ENCODE data around the gene ZNF683. TPM values are rescaled to one million over a fixed set of nuclear protein-coding genes. Genes with fewer than 3 reads are reported as not detected.
"Not testable (repeated sequence)": the region's sequence is repeated elsewhere in the genome, so short reads cannot be mapped to it uniquely, and the experiment has no call there.

ZNF683 gene
- total RNA-seq (under 1 TPM; 0.24 to 0.65 TPM), polyA plus RNA-seq (under 1 TPM in 1 of 2 donors, not detected in 1; 0.87 TPM)
- long read RNA-seq, donor 1, partial matches to known transcripts: 1 of 2 reads
- long read RNA-seq, donor 1, other reads (novel, unspliced or antisense): 1 of 2 reads
- long read RNA-seq, donor 2, partial matches to known transcripts: 0 of 1 reads
- long read RNA-seq, donor 2, other reads (novel, unspliced or antisense): 1 of 1 reads

DNA sequence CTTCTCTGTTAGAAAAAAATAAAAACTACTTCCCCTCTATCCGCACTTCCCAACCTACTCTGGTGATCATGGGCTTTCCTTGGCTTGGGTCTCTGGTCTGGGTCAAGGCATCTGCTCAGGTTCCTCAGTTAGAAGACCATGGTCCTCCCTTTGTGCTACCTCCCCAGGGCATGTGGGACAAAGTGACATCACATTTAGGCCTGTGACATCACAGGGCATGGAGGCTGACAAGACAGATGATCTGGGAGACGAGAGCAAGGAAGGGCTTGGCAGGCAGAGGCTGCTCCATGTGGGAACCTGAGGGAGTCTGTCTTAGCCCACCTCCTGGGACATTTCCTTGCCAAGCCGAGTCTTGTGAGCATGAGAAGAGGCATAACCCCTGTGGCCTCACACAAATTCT is at the start of gene ZNF683:
ZNF683 (minus strand) TSS at position 140 of the 400 bp plus-strand sequence. CDS start 4,179 bp downstream, outside the sequence.
- H3K4me3 ChIP-seq (ENCODE audit: low read length in 2 of 2); H3K27me3 ChIP-seq (ENCODE audit: control insufficient read depth in 1 of 2, insufficient read depth in 2 of 2, low read length in 1 of 2); DNase-seq; H3K36me3 ChIP-seq (ENCODE audit: control insufficient read depth in 1 of 2, insufficient read depth in 2 of 2, low read length in 1 of 2); H3K9me3 ChIP-seq (ENCODE audit: control insufficient read depth, low read length); H3K27ac ChIP-seq (ENCODE audit: low read depth in 1 of 2, low read length in 2 of 2); H3K4me1 ChIP-seq (ENCODE audit: control insufficient read depth in 1 of 2, insufficient read depth in 2 of 2, low read length in 2 of 2); intact Hi-C loops (cut with DNase I); ATAC-seq (ENCODE audit: low FRiP score): not testable (repeated sequence)
- WGBS, 2 donors: 59 to 65% methylated on average over 3 of the region's 3 CpGs

DNA sequence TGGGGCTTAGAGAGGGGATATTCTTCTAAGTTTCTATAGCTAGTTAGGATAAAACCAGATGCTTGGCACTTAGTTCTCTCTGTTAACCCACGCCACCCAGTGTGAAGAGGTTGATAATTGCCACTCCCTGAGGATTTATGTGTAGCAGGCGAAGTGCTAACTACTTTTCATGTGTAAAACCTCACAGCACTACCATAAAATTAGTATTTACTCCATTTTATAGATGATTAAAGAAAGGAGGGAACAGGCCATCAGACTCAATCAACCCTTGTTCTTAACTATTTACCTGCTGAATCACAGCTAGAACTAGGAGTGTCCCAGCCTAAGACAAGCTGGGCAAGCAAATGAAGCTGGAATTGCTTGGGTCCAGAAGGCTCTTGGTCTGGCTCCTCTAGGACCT is 46.9 kb upstream of the ZNF683 start:
- Histone ChIP-seq H3K36me3 (ENCODE audit: control insufficient read depth in 1 of 2, insufficient read depth in 2 of 2, low read length in 1 of 2) (no peaks in the 10 kb centered on the region), H3K27me3 (ENCODE audit: control insufficient read depth in 1 of 2, insufficient read depth in 2 of 2, low read length in 1 of 2) (no peaks in the 10 kb centered on the region), H3K9me3 (ENCODE audit: control insufficient read depth, low read length) (no peaks in the 10 kb centered on the region), H3K4me3 (ENCODE audit: low read length in 2 of 2) (no peak overlapping the region), H3K27ac (ENCODE audit: low read depth in 1 of 2, low read length in 2 of 2) (no peak overlapping the region), H3K4me1 (ENCODE audit: control insufficient read depth in 1 of 2, insufficient read depth in 2 of 2, low read length in 2 of 2) (no peaks in the 10 kb centered on the region)
- WGBS, 2 donors: 64 to 75% methylated on average over 2 of the region's 2 CpGs
- no peak for DNase-seq
- intact Hi-C loops (cut with DNase I): no loop called here
- ATAC-seq (ENCODE audit: low FRiP score): no peak

DNA sequence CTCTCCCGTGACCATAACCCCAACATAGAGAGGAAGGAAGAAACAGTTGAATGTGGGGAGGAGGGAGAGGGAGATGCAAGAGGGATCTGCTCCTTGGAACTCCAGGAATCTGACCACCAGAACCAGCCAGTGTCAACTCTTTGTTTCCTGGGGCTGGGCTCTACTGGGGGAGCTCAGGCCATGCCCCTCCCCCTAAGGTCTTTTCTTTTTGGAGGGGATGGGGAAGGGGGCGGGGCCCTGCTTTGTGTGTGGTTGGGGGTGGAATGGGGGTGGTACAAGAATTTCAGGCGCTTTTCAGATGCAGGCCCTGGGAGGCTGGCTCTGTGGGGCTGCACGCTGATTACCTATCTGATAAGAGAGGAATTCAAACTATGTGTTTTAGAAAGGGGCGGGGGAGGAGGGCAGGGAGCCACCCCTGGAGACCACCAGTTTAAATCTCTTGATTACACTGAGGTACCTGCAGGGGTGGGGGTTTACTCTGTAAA is 46.4 kb upstream of the ZNF683 start:
- ATAC-seq (ENCODE audit: low FRiP score) (no peak), DNase-seq (no peak)
- intact Hi-C loops (cut with DNase I): no loop called here
- H3K36me3 ChIP-seq (ENCODE audit: control insufficient read depth in 1 of 2, insufficient read depth in 2 of 2, low read length in 1 of 2): no peaks in the 10 kb centered on the region
- H3K4me3 ChIP-seq (ENCODE audit: low read length in 2 of 2): no peak overlapping the region
- H3K9me3 ChIP-seq (ENCODE audit: control insufficient read depth, low read length): no peaks in the 10 kb centered on the region
- H3K27me3 ChIP-seq (ENCODE audit: control insufficient read depth in 1 of 2, insufficient read depth in 2 of 2, low read length in 1 of 2): no peaks in the 10 kb centered on the region
- H3K4me1 ChIP-seq (ENCODE audit: control insufficient read depth in 1 of 2, insufficient read depth in 2 of 2, low read length in 2 of 2): no peaks in the 10 kb centered on the region
- 9 to 17% methylated on average over 5 of the region's 5 CpGs for WGBS, 2 donors
- no peak overlapping the region for H3K27ac ChIP-seq (ENCODE audit: low read depth in 1 of 2, low read length in 2 of 2)

DNA sequence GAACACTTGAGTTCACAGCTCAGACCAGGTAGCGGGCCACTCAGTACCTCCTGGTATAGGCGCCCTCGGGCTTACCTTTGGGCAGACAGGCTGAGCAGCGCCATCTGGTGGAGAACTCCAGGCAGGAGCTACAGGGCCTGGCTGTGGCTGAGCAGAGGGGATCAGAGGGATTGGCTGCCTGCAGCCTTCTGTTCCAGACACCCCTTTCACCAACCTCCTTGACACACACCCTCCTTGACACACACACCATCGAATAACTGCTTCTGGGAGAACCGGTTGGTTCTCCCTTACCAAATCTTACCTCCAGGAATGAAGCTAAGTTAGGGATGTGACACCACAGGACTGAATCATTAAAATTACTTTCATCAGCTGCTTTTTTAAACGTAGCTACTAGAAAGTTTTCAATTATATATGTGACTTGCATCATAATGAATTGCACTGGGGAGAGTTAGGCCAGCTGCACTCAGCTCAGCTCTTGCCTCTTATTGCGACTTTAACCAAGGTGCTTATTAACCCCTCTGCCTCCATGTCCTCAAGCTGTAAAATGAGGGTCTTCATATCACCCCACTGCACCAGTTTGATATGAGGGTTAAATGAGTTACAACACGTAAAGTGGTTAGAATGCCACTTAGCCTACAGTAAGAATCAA is 44.7 kb upstream of the ZNF683 start:
- intact Hi-C loops (cut with DNase I): no loop called here
- no peaks in the 10 kb centered on the region for H3K36me3 ChIP-seq (ENCODE audit: control insufficient read depth in 1 of 2, insufficient read depth in 2 of 2, low read length in 1 of 2)
- H3K4me1 ChIP-seq (ENCODE audit: control insufficient read depth in 1 of 2, insufficient read depth in 2 of 2, low read length in 2 of 2): no peaks in the 10 kb centered on the region
- no peak overlapping the region for H3K27ac ChIP-seq (ENCODE audit: low read depth in 1 of 2, low read length in 2 of 2)
- H3K4me3 ChIP-seq (ENCODE audit: low read length in 2 of 2): no peak overlapping the region
- 22 to 23% methylated on average over 9 of the region's 9 CpGs for WGBS, 2 donors
- ATAC-seq (ENCODE audit: low FRiP score): peak; percentile 80
- H3K27me3 ChIP-seq (ENCODE audit: control insufficient read depth in 1 of 2, insufficient read depth in 2 of 2, low read length in 1 of 2): no peaks in the 10 kb centered on the region
- H3K9me3 ChIP-seq (ENCODE audit: control insufficient read depth, low read length): no peaks in the 10 kb centered on the region
- DNase-seq: peak; percentile 79 to 90

DNA sequence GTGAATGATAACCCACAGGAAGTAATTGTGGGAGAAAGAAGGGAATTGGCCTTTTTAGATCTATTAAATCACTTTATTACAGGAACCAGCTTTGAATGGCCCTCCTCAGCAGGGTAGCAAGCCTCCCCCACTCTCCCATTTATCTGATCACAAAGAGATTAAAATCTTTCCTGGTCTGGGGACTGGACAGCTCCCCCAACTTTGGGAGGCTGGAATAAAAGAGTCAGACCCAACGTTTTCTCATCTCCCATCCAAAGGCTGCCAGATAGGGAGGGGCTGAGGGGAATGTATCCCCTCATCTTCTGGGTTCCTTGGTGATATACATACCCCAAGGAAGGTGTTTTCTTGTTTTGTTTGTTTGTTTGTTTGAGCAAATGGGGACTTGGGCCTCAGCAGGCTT is 40.5 kb upstream of the ZNF683 start:
- 0 to 10% methylated on average over 1 of the region's 1 CpG for WGBS, 2 donors
- no peaks in the 10 kb centered on the region for H3K36me3 ChIP-seq (ENCODE audit: control insufficient read depth in 1 of 2, insufficient read depth in 2 of 2, low read length in 1 of 2)
- no peak for DNase-seq
- no peak overlapping the region for H3K27ac ChIP-seq (ENCODE audit: low read depth in 1 of 2, low read length in 2 of 2)
- no peaks in the 10 kb centered on the region for H3K4me1 ChIP-seq (ENCODE audit: control insufficient read depth in 1 of 2, insufficient read depth in 2 of 2, low read length in 2 of 2)
- H3K4me3 ChIP-seq (ENCODE audit: low read length in 2 of 2): no peak overlapping the region
- ATAC-seq (ENCODE audit: low FRiP score): no peak
- no peaks in the 10 kb centered on the region for H3K9me3 ChIP-seq (ENCODE audit: control insufficient read depth, low read length)
- no peaks in the 10 kb centered on the region for H3K27me3 ChIP-seq (ENCODE audit: control insufficient read depth in 1 of 2, insufficient read depth in 2 of 2, low read length in 1 of 2)
- intact Hi-C loops (cut with DNase I): no loop called here

DNA sequence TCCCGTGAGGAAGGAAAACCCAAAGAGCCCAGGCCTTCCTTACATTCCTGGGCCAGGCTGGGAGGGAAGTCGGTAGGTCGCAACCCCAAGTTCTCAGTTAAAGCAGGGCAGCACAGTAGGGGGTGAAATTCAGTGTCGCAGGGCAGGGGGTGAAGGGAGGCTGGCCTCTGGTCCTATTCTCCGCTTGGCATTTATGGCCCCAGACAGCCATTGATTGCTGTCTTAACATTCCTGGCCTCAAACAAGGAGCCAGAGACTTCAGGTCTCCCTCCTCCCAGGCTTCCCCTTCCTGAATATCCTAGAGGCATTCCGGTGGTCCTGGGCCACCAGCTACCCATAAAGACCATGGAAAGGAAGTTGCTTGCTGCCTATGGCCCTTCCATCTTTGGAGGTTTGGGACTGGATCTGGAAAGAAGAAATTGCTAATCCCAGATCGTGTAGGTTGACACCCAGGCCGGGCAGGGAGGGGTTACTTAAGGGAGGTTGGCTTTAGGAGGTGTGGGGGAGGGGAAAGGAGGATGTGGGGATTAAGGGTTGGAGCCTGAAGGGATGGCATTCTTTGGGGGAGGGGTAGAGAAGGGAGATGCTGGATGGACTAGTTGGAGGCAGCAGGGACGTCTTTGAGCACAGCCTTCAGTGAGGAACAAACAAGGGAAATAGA is 39.8 kb upstream of the ZNF683 start:
- intact Hi-C loops (cut with DNase I): no loop called here
- no peak for DNase-seq
- no peaks in the 10 kb centered on the region for H3K27me3 ChIP-seq (ENCODE audit: control insufficient read depth in 1 of 2, insufficient read depth in 2 of 2, low read length in 1 of 2)

DNA sequence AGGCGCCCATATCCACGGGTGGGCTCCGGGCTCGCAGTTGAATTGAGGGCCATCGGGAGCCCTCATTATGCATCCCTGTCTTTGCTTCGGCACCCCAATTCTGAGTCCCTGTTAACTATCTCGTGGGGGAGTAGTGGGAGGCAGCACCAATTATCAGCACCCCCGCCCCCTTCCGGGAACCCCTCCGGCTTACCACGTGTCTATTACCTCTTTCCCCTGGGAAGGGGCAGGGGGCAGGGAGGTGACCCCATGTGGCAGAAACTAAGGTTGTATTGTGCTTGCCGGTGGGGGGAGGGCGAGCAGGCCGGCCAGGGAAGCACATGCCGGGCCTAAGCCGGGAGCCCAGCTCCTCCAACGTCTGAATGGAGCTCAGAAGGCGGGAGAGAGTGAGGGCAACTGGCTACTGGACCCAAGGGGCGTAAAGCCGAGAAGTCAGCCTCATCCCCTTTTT is 39.1 kb upstream of the ZNF683 start:
- Histone ChIP-seq H3K4me3 (ENCODE audit: low read length in 2 of 2) (no peak overlapping the region), H3K27ac (ENCODE audit: low read depth in 1 of 2, low read length in 2 of 2) (no peak overlapping the region), H3K36me3 (ENCODE audit: control insufficient read depth in 1 of 2, insufficient read depth in 2 of 2, low read length in 1 of 2) (no peaks in the 10 kb centered on the region), H3K27me3 (ENCODE audit: control insufficient read depth in 1 of 2, insufficient read depth in 2 of 2, low read length in 1 of 2) (no peaks in the 10 kb centered on the region), H3K4me1 (ENCODE audit: control insufficient read depth in 1 of 2, insufficient read depth in 2 of 2, low read length in 2 of 2) (no peaks in the 10 kb centered on the region), H3K9me3 (ENCODE audit: control insufficient read depth, low read length) (no peaks in the 10 kb centered on the region)
- 4 to 5% methylated on average over 20 of the region's 20 CpGs for WGBS, 2 donors
- intact Hi-C loops (cut with DNase I): no loop called here
- ATAC-seq (ENCODE audit: low FRiP score): no peak
- no peak for DNase-seq

More for the DNA sequence above, 39.8 kb upstream of the ZNF683 start:
- WGBS, 2 donors: 9 to 15% methylated on average over 9 of the region's 9 CpGs
- no peak for ATAC-seq (ENCODE audit: low FRiP score)
- H3K9me3 ChIP-seq (ENCODE audit: control insufficient read depth, low read length): no peaks in the 10 kb centered on the region
- no peaks in the 10 kb centered on the region for H3K4me1 ChIP-seq (ENCODE audit: control insufficient read depth in 1 of 2, insufficient read depth in 2 of 2, low read length in 2 of 2)
- no peak overlapping the region for H3K4me3 ChIP-seq (ENCODE audit: low read length in 2 of 2)
- H3K36me3 ChIP-seq (ENCODE audit: control insufficient read depth in 1 of 2, insufficient read depth in 2 of 2, low read length in 1 of 2): no peaks in the 10 kb centered on the region
- no peak overlapping the region for H3K27ac ChIP-seq (ENCODE audit: low read depth in 1 of 2, low read length in 2 of 2)

DNA sequence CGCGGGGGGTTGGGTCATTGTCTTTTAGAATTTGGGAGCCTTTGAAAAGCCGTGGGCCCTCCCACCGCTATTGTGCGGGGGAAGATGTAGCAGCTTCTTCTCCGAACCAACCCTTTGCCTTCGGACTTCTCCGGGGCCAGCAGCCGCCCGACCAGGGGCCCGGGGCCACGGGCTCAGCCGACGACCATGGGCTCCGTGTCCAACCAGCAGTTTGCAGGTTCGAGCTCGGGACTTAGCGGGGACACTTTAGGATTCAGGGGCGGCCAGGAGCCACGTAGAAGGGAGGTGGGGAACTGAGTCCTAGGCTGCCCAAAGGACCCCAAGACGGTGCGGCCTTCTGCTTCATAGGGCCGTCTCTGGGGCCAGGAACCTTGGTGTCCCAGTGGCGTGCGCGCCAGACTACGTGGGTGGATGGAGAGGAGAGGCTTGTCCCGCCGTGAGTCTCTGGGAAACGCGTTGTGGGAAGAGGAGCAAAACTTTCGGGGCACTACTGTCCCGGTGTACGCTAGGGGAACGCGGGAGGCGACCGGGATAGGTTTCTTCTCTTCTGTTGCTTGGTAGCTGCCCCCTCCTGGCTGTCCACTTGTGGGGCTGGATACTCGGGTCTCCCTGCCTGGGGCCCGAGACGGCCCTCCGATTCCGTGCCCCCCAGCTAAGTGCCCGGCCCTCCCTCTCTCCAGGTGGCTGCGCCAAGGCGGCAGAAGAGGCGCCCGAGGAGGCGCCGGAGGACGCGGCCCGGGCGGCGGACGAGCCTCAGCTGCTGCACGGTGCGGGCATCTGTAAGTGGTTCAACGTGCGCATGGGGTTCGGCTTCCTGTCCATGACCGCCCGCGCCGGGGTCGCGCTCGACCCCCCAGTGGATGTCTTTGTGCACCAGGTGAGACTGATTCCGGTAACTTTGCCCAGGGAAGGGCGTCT is 38.4 kb upstream of the ZNF683 start, which contains the start of gene LIN28A:
LIN28A (plus strand) TSS at position 112 of the 918 bp plus-strand sequence; CDS start at position 187, 75 bp downstream.
- DNase-seq (no peak), ATAC-seq (ENCODE audit: low FRiP score) (no peak)
- 1 to 2% methylated on average over 58 to 70 of the region's 70 CpGs for WGBS, 2 donors
- intact Hi-C loops (cut with DNase I): no loop called here
- H3K27me3 ChIP-seq (ENCODE audit: control insufficient read depth in 1 of 2, insufficient read depth in 2 of 2, low read length in 1 of 2): no peaks in the 10 kb centered on the region
- H3K36me3 ChIP-seq (ENCODE audit: control insufficient read depth in 1 of 2, insufficient read depth in 2 of 2, low read length in 1 of 2): no peaks in the 10 kb centered on the region
- H3K27ac ChIP-seq (ENCODE audit: low read depth in 1 of 2, low read length in 2 of 2): no peak within 1 kb of the TSS
- no peak within 1 kb of the TSS for H3K4me3 ChIP-seq (ENCODE audit: low read length in 2 of 2)
- H3K9me3 ChIP-seq (ENCODE audit: control insufficient read depth, low read length): no peaks in the 10 kb centered on the region
- H3K4me1 ChIP-seq (ENCODE audit: control insufficient read depth in 1 of 2, insufficient read depth in 2 of 2, low read length in 2 of 2): no peaks in the 10 kb centered on the region

Measured in aorta (tissue), 5 donors.